Subcutaneous preadipocyte (primary cell): ENCODE results near the gene PCCA. TPM values are rescaled to one million over a fixed set of nuclear protein-coding genes. Genes with fewer than 3 reads are reported as not detected.

ENCODE experiments used
- small RNA-seq: library from RNA; depleted of rRNA; stranded (forward); fragments of <200 nt; gene quantifications from one replicate; pipeline ENCODE3, GENCODE V24; 2012
- total RNA-seq: library from RNA; depleted of rRNA; stranded (reverse); fragments of >200 nt; gene quantifications from 2 replicates; pipeline ENCODE4 v1.2.3, GENCODE V29; 2012

PCCA gene
- 14.3 and 27.0 TPM in 2 replicates for total RNA-seq

GRCh38 chr13:100088644-100089464 lies at the start of gene PCCA:
TSS of gene PCCA (plus strand) at chr13:100089093. CDS start at chr13:100089121, 28 bp downstream.

Small RNA genes lying within 50 kb of the gene (small RNA-seq; reads per million reads assigned to genes)
- not detected for gene AL356575.1

Other genes starting within 250 kb of the PCCA start
- gene ZIC5, start 117.3 kb upstream of the PCCA start, total RNA-seq = not detected in 2 replicates
- not detected in 2 replicates for gene ZIC2, start 107.3 kb upstream of the PCCA start, total RNA-seq